NT2/D1 (cell line): Measurements from ENCODE around the gene ARHGEF10L.

Experiments used
- DNase-seq: peaks from one replicate; pipeline ENCODE4 v3.0.0-alpha.2; 2011; ENCODE audit warnings: low read depth, low spot score
- H3K27me3 ChIP-seq: 2 replicates; pipeline ENCODE4 v1.6.0; 2011; ENCODE audit warnings: mild to moderate bottlenecking; ENCODE audit not compliant: insufficient read length, insufficient read depth
- H3K36me3 ChIP-seq: 2 replicates; pipeline ENCODE4 v1.6.1; 2011; ENCODE audit warnings: mild to moderate bottlenecking, low read length, mixed read lengths; ENCODE audit not compliant: insufficient read depth, insufficient read length
- H3K4me1 ChIP-seq: 2 replicates; pipeline ENCODE4 v1.5.1; 2011; ENCODE audit not compliant: insufficient read depth, insufficient read length
- H3K4me3 ChIP-seq: 2 replicates; pipeline ENCODE4 v1.5.1; 2011; ENCODE audit warnings: low read depth; ENCODE audit not compliant: insufficient read length
- H3K9ac ChIP-seq: 2 replicates; pipeline ENCODE4 v1.6.0; 2011; ENCODE audit warnings: low read depth; ENCODE audit not compliant: insufficient read length
- H3K9me3 ChIP-seq: 2 replicates; pipeline ENCODE4 v1.5.1; 2011; ENCODE audit warnings: mild to moderate bottlenecking, low read length; ENCODE audit not compliant: insufficient read depth
- SUZ12 ChIP-seq: IDR thresholded peaks from 2 replicates; pipeline ENCODE4 v1.6.1; 2011; ENCODE audit not compliant: insufficient read length, insufficient read depth; ENCODE audit errors: extremely low read depth
- YY1 ChIP-seq: IDR thresholded peaks from 2 replicates; pipeline ENCODE4 v1.6.1; 2011; ENCODE audit not compliant: insufficient read length, insufficient read depth
- ZNF274 ChIP-seq: IDR thresholded peaks from 2 replicates; pipeline ENCODE4 v1.6.1; 2011; ENCODE audit warnings: mild to moderate bottlenecking, low read depth, low read length

Gene ARHGEF10L

DNA sequence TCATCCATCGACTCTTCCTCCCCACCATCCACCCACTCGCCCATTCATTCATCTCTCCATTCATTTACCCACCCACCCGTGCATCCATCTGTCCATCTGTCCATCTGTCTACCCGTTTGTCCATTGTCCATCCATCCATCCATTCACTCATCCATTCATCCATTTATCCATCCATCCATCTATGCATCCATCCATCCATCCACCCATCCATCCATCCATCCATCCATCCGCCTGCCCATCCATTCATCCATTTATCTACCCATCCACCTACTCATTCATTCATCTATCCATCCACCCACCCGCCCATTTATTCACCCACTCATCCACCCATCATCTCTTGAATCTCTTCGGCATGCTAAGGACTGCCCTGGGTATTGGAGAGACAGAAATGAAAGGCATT, 18.5 kb downstream of the ARHGEF10L start:
- DNase-seq, result no peak
- H3K27me3 ChIP-seq, result no peaks in the 10 kb centered on the region
- no peak overlapping the region for H3K4me3 ChIP-seq
- H3K9me3 ChIP-seq, result no peaks in the 10 kb centered on the region
- no peak overlapping the region for H3K9ac ChIP-seq
- peaks cover 14% of the 10 kb centered on the region for H3K4me1 ChIP-seq
- no peaks in the 10 kb centered on the region for H3K36me3 ChIP-seq
- TF ChIP-seq SUZ12 (no peak), ZNF274 (no peak), YY1 (no peak)

DNA sequence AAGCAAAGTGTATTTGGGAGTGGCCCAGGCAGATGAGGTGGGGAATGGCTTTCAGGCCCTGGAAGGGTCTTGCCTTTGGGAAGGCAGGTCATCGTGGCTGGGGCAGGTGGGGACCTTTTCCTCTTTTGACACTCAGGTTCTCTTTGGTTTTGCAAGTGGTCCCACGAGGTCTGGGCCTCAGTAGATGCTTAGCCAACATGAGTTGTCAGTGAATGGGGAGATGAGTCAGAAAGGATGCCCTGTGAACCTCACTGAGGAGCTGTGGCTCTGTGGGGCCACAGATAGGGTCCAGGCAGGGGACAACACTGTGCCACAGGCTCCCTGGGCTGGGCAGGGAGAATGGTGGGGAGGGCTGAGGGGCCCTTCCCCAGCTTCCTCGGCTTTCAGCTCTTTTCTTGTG, 19.0 kb downstream of the ARHGEF10L start:
- Histone ChIP-seq H3K9me3 (no peaks in the 10 kb centered on the region), H3K4me1 (peaks cover 14% of the 10 kb centered on the region), H3K4me3 (no peak overlapping the region), H3K36me3 (no peaks in the 10 kb centered on the region), H3K27me3 (no peaks in the 10 kb centered on the region), H3K9ac (no peak overlapping the region)
- no peak for TF ChIP-seq SUZ12
- no peak for TF ChIP-seq ZNF274
- TF ChIP-seq YY1, result no peak
- DNase-seq, result no peak

DNA sequence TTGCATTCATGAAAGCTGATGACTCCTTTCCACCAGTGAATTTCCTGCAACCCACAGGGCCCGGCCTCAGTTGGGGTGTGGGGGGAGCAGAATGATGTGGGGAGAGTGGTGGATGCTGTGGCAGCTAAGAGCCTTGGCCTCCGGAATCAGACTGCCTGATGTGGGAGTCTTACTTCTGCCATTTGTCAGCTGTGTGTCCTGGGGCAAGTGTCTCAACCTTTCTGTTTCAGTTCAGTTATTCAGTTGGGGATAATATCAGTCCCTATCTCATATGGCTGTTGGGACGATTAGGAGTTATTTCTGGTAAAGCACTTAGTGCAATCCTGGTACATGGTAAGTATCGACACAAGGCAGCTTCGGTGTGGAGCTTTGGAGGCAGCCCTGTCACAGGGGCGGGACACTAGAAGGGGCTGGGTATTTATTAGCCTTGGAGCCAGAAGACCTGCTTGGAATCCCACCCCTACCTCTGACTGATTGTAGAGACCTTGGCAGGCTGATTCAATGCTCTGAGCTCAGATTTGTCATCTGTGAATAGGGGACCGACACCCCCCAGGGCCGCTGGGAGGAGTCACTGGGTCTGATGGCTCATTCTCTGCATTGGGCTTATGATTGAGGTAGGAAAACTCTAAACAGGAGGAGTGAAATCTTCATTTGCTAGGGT, 19.6 kb downstream of the ARHGEF10L start:
- no peak for DNase-seq
- Histone ChIP-seq H3K36me3 (no peaks in the 10 kb centered on the region), H3K27me3 (no peaks in the 10 kb centered on the region), H3K4me3 (no peak overlapping the region), H3K9ac (no peak overlapping the region), H3K4me1 (peaks cover 18% of the 10 kb centered on the region), H3K9me3 (no peaks in the 10 kb centered on the region)
- TF ChIP-seq ZNF274 (no peak), SUZ12 (no peak), YY1 (no peak)

DNA sequence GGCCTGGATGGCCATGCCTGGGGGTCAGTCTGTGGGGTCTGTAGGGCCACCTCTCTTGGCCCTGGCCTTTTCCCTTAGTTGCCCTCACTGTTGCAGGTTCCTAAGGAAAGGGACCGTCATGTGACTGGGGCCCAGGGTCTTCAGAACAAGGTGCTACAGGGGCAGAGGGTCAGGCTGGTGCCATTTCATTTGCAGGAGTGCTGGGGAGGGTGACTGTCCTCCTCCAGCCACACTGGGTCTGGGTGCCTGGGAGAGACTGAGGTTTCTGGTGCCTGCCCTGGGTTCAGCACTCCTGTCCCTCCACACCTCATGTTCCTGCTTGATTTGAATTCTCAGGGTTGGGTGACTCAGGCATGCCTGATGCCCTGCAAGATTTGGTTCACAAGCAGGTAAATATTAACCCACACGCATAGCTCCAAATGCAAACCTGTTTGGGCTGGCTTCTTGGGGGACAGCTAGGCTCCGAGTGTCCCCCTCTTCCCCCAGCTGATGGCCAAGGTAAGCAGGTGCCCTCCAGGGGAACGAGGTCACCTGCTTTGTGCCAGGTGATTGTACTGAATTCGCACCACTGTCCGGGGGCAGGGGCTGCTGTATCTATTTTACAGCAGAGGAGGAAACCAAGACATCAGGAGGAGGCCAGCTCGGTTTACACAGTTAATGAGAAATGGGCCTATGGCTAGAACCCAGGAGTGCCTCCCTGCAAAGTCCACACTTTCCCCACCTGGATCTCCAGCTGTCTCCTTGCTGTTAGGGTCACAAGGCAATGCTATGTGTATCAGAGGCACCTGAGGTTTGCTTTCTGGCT, 20.3 kb downstream of the ARHGEF10L start:
- Histone ChIP-seq H3K36me3 (no peaks in the 10 kb centered on the region), H3K27me3 (no peaks in the 10 kb centered on the region), H3K9me3 (no peaks in the 10 kb centered on the region), H3K4me1 (peaks cover 21% of the 10 kb centered on the region), H3K4me3 (no peak overlapping the region), H3K9ac (no peak overlapping the region)
- TF ChIP-seq ZNF274, result no peak
- TF ChIP-seq SUZ12, result no peak
- DNase-seq, result no peak

DNA sequence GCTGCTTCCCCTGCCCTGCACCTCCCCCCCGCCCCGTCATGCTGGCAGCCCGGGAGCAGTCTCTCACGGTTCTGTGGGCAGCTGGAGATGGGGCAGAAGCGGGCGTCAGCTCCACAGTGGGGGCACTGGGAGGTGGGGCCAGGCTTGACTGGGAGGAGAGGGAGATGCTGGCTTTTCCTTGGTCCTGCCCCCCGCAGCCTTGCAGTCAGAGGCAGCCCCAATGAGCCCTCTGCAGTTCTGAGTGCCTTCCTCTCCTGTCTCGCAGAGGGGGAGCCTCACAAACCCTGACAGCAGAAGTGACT, 21.7 kb downstream of the ARHGEF10L start:
- Histone ChIP-seq H3K27me3 (no peaks in the 10 kb centered on the region), H3K4me3 (no peak overlapping the region), H3K36me3 (no peaks in the 10 kb centered on the region), H3K9me3 (no peaks in the 10 kb centered on the region), H3K9ac (no peak overlapping the region), H3K4me1 (peaks cover 21% of the 10 kb centered on the region)
- no peak for DNase-seq
- TF ChIP-seq SUZ12, result no peak

DNA sequence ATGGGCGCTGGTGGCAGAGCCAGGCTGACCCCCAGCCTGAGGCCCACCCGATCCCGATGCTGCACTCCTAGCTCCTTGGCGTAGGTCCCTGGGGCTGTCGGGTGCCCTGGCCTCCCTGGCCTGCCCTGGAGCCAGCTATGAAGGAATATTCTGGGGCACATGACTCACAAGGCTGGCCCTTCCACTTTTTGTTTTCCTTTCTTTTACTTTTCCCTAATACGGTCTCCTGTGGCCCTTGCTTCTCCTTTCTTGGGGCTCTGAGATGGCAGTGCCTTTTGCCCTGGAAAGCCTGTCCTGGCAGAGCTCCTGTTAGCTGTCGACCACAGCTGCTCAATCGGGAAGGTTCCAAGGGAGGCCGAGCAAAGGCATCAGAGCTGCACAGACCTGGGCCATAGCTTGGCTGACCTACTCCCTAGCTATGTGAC, 22.1 kb downstream of the ARHGEF10L start:
- TF ChIP-seq SUZ12 (no peak), YY1 (no peak), ZNF274 (no peak)

DNA sequence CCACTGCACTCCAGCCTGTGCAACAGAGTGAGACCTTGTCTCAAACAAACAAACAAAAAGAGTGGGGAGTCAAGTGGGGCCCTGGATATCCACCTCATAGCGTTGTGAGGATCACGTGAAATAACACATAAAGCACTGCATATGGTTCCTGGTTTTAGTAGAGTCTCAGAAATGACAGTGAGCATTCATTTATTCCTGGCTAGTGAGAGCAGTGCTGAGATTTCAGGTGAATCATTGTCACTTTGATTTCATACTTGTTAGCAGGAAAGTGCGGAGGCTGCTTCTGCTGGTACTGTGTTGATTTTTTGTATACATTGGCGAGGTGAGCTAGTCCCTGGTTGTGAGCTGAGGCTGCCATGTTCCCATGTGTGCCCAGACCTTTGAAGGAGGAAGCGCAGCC, 22.9 kb downstream of the ARHGEF10L start:
- H3K4me3 ChIP-seq, result no peak overlapping the region
- no peaks in the 10 kb centered on the region for H3K36me3 ChIP-seq
- no peak for TF ChIP-seq YY1
- TF ChIP-seq SUZ12, result no peak
- no peak for TF ChIP-seq ZNF274
- DNase-seq, result no peak
- no peaks in the 10 kb centered on the region for H3K9me3 ChIP-seq
- peaks cover 21% of the 10 kb centered on the region for H3K4me1 ChIP-seq
- no peak overlapping the region for H3K9ac ChIP-seq
- H3K27me3 ChIP-seq, result no peaks in the 10 kb centered on the region

More for the DNA sequence above, 22.1 kb downstream of the ARHGEF10L start:
- no peak for DNase-seq
- Histone ChIP-seq H3K36me3 (no peaks in the 10 kb centered on the region), H3K4me1 (peaks cover 21% of the 10 kb centered on the region), H3K9ac (no peak overlapping the region), H3K9me3 (no peaks in the 10 kb centered on the region), H3K27me3 (no peaks in the 10 kb centered on the region), H3K4me3 (no peak overlapping the region)
